Measurements from ENCODE around the gene ESPNL.

ESPNL gene

DNA sequence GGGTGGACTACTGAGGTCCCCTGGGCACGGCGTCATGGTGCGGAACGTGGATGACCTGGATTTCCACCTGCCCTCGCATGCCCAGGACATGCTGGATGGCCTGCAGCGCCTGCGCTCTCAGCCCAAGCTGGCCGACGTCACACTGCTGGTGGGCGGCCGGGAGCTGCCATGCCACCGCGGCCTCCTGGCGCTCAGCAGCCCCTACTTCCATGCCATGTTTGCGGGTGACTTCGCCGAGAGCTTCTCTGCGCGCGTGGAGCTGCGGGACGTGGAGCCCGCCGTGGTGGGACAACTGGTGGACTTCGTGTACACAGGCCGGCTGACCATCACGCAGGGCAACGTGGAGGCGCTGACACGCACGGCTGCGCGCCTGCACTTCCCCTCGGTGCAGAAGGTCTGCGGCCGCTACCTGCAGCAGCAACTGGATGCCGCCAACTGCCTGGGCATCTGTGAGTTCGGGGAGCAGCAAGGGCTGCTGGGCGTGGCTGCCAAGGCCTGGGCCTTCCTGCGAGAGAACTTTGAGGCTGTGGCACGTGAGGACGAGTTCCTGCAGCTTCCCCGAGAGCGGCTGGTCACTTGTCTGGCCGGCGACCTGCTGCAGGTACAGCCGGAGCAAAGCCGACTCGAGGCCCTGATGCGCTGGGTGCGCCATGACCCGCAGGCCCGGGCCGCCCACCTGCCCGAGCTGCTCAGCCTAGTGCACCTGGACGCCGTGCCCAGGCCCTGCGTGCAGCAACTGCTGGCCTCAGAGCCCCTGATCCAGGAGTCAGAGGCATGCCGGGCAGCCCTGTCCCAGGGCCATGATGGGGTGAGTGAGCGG lies 40.8 kb downstream of the ESPNL start:
- DNase-seq: no peak
- no peak overlapping the region for H3K4me3 Mint-ChIP-seq
- H3K27me3 Mint-ChIP-seq: no peaks in the 10 kb centered on the region
- H3K27ac Mint-ChIP-seq: no peak overlapping the region
- no peaks in the 10 kb centered on the region for H3K36me3 Mint-ChIP-seq (ENCODE audit: low read depth)
- H3K4me1 Mint-ChIP-seq (ENCODE audit: low read depth): peaks cover 9% of the 10 kb centered on the region
- H3K9me3 Mint-ChIP-seq: no peaks in the 10 kb centered on the region

DNA sequence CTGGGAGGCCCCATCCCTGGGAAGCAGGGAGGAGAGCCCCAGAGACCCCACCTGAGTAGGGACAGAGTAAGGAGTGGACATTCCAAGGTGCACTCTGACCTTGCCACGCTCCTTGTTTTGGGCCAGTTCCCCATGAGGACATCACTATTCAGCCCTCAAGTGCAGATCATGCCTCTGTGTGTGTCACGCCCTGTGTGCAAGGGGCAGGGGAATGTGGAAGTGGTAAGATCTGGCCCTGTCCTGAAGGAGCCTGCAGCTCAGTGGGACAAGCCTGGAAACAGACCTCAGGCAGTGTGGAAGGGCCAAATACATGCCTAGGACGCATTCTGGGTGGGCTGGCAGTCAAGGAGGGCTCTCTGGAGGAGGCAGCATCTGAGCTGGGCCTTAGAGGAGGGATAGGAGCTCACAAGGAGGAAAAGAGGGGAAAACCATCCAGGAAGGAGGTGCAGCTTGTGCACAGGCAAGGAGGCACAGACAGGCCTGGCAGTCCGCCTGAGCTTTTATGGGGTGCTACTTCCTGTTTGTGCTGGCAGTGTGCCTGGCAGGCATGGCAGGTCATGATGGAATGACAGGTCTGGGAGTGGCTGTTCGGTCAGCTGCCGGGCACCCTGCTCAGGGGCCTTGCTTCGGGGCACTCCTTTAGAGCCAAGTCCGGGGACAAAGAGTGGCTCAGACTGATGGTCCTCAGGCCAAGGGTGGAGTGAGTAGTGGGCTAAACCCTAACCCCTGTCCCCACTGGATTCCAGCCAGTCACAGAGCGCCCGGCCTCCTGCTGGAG lies 41.6 kb downstream of the ESPNL start:
- peaks cover 9% of the 10 kb centered on the region for H3K4me1 Mint-ChIP-seq (ENCODE audit: low read depth)
- H3K4me3 Mint-ChIP-seq: no peak overlapping the region
- H3K9me3 Mint-ChIP-seq: no peaks in the 10 kb centered on the region
- H3K27me3 Mint-ChIP-seq: no peaks in the 10 kb centered on the region
- no peaks in the 10 kb centered on the region for H3K36me3 Mint-ChIP-seq (ENCODE audit: low read depth)
- H3K27ac Mint-ChIP-seq: peak overlapping the region; percentile 2
- no peak for DNase-seq

DNA sequence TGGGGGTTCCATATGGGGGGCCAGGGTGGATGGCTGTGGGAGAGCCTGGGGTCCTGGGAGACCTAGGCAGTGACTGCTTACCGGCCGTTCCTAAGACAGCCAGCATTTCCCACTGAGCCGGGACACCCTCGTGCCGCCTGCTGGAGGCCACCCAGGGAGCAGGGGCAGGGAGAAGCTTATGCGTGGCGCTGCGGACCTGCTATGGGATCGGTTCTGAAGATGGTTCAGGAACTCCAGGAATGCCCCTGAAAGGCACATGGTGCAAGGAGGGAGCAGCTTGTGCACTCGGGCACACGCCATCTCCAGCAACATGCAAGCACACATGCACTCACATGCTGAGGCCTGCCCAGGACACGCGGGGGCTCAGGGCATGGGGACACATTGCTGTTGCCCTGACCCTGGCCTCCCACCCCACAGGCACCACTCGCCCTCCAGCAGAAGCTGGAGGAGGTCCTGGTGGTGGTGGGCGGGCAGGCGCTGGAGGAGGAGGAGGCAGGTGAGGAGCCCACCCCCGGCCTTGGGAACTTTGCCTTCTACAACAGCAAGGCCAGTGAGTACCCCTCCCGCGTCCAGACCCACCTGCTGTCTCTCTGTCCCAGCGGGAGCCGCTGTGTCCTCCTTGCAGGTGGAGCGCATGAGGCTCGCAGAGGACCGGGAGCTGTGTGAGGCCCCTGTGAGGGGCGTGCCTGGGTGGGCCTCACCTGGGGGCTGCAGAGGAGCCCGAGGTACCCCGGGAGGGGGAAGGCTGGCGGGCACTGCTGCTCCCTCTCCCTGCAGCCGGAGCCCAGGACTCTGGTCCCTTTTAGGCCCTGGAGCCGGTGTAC lies 42.5 kb downstream of the ESPNL start:
- peaks cover 9% of the 10 kb centered on the region for H3K4me1 Mint-ChIP-seq (ENCODE audit: low read depth)
- H3K27me3 Mint-ChIP-seq: no peaks in the 10 kb centered on the region
- no peaks in the 10 kb centered on the region for H3K9me3 Mint-ChIP-seq
- H3K27ac Mint-ChIP-seq: no peak overlapping the region
- no peaks in the 10 kb centered on the region for H3K36me3 Mint-ChIP-seq (ENCODE audit: low read depth)
- DNase-seq: no peak
- no peak overlapping the region for H3K4me3 Mint-ChIP-seq

- no peaks in the 10 kb centered on the region for H3K27me3 Mint-ChIP-seq
- no peak overlapping the region for H3K4me3 Mint-ChIP-seq
Observed at GRCh38 chr2:238143239-238143951, 43.3 kb downstream of the ESPNL start.

GRCh38 chr2:238144262-238144661 lies 44.1 kb downstream of the ESPNL start:
- DNase-seq: no peak
- peaks cover 9% of the 10 kb centered on the region for H3K4me1 Mint-ChIP-seq (ENCODE audit: low read depth)
- no peaks in the 10 kb centered on the region for H3K27me3 Mint-ChIP-seq
- no peak overlapping the region for H3K4me3 Mint-ChIP-seq
- H3K36me3 Mint-ChIP-seq (ENCODE audit: low read depth): no peaks in the 10 kb centered on the region
- no peaks in the 10 kb centered on the region for H3K9me3 Mint-ChIP-seq
- no peak overlapping the region for H3K27ac Mint-ChIP-seq

More at GRCh38 chr2:238143239-238143951, 43.3 kb downstream of the ESPNL start:
- peaks cover 9% of the 10 kb centered on the region for H3K4me1 Mint-ChIP-seq (ENCODE audit: low read depth)
- no peak overlapping the region for H3K27ac Mint-ChIP-seq
- H3K9me3 Mint-ChIP-seq: no peaks in the 10 kb centered on the region
- H3K36me3 Mint-ChIP-seq (ENCODE audit: low read depth): no peaks in the 10 kb centered on the region
- DNase-seq: no peak

DNA sequence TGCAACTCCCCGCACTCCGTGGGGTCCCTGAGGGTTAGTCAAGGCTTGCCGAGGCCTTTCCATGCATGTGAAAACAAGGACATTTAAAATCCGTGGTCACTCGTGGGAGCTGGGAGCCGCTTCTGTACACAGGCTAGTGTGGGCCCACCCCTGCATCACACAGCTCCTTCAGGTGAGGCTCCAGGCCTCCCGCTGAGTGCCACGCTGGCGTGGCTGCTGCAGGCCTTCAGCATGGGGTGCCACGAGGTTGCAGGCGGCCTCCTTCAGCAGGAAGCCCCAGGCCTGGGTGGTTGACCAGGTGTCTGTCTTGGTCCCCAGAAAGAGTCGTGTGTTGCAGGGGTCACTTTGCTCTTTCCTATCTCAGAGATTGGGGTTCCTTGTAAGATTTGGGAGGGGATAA lies 44.9 kb downstream of the ESPNL start:
- no peaks in the 10 kb centered on the region for H3K36me3 Mint-ChIP-seq (ENCODE audit: low read depth)
- H3K27me3 Mint-ChIP-seq: no peaks in the 10 kb centered on the region
- DNase-seq: no peak
- H3K4me1 Mint-ChIP-seq (ENCODE audit: low read depth): peaks cover 9% of the 10 kb centered on the region
- H3K27ac Mint-ChIP-seq: no peak overlapping the region
- no peak overlapping the region for H3K4me3 Mint-ChIP-seq
- H3K9me3 Mint-ChIP-seq: no peaks in the 10 kb centered on the region

DNA sequence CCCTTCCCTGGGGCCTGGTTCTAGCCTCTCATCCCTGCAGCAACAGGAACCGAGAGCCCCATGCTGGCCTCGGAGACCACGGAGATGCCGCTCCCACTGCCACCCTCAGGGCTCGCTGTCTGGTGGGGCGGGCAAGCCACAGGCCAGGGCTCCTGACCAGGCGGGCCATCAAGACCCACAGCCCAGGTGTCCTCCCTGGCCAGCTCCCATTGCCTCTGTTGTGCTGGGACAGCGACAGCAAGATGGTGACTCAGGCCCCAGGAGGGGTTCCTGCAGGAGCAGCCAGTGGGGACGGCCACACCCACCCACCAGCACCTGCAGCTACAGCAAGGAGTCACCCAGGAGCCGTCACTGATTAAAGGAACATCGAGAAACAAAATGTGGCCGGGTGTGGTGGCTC lies 45.7 kb downstream of the ESPNL start:
- H3K36me3 Mint-ChIP-seq (ENCODE audit: low read depth): no peaks in the 10 kb centered on the region

DNA sequence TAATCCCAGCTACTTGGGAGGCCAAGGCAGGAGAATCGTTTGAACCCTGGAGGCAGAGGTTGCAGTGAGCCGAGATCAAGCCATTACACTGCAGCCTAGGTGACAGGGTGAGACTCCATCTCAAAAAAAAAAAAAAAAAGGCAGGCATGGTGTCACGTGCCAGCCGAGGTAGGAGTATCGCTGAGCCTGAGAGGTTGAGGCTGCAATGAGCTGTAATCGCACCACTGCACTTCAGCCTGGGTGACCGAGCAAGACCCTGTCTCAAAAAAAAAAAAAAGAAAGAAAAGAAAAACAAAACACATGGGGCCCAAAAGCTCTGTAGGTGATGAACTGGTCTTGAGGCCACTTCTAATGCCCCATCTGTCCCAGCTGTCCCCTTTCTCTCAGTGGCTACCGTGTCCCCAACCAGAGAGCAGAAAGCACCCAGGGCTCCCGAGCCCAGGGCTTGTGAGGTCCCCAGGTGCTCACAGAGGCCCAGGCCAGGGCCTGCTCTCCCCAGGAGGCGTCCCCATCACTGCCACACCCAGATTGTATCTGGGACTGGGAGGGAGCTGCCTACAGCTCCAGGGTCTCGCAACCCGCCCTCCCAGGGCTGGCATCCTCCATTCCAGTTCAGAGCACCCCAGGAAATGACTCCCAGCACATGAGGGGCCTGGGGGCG lies 46.9 kb downstream of the ESPNL start:
- no peak overlapping the region for H3K27ac Mint-ChIP-seq
- no peak for DNase-seq
- no peaks in the 10 kb centered on the region for H3K36me3 Mint-ChIP-seq (ENCODE audit: low read depth)
- no peaks in the 10 kb centered on the region for H3K9me3 Mint-ChIP-seq
- H3K27me3 Mint-ChIP-seq: no peaks in the 10 kb centered on the region
- no peak overlapping the region for H3K4me3 Mint-ChIP-seq
- peaks cover 3% of the 10 kb centered on the region for H3K4me1 Mint-ChIP-seq (ENCODE audit: low read depth)

More for the DNA sequence above, 45.7 kb downstream of the ESPNL start:
- Mint-ChIP-seq H3K4me3 (no peak overlapping the region), H3K4me1 (ENCODE audit: low read depth) (peaks cover 9% of the 10 kb centered on the region), H3K9me3 (no peaks in the 10 kb centered on the region), H3K27ac (no peak overlapping the region), H3K27me3 (no peaks in the 10 kb centered on the region)
- no peak for DNase-seq

DNA sequence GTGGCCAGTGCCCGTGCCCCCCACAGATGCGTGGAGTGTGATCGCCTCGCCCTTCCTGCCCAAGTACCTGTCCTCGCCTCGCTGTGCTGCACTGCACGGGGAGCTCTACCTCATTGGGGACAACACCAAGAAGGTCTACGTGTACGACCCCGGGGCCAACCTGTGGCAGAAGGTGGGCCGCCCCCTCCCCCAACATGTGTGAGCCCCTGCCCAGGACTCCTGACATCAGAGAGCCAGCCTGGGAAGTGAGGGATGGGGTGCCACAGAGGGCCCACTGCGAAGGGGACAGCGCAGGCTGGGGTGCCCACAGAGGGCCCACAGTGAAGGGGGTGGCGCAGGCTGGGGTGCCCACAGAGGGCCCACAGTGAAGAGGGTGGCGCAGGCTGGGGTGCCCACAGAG lies 48.8 kb downstream of the ESPNL start:
- no peaks in the 10 kb centered on the region for H3K27me3 Mint-ChIP-seq
- H3K4me1 Mint-ChIP-seq (ENCODE audit: low read depth): no peaks in the 10 kb centered on the region
- H3K36me3 Mint-ChIP-seq (ENCODE audit: low read depth): no peaks in the 10 kb centered on the region
- H3K4me3 Mint-ChIP-seq: no peak overlapping the region
- DNase-seq: no peak
- peaks cover under 1% of the 10 kb centered on the region for H3K9me3 Mint-ChIP-seq
- no peak overlapping the region for H3K27ac Mint-ChIP-seq

- DNase-seq: no peak
- Mint-ChIP-seq H3K36me3 (ENCODE audit: low read depth) (no peaks in the 10 kb centered on the region), H3K4me3 (no peak overlapping the region), H3K27ac (no peak overlapping the region), H3K4me1 (ENCODE audit: low read depth) (no peaks in the 10 kb centered on the region), H3K27me3 (no peaks in the 10 kb centered on the region), H3K9me3 (peaks cover 4% of the 10 kb centered on the region)
Observed at GRCh38 chr2:238149841-238150572, 49.9 kb downstream of the ESPNL start.

DNA sequence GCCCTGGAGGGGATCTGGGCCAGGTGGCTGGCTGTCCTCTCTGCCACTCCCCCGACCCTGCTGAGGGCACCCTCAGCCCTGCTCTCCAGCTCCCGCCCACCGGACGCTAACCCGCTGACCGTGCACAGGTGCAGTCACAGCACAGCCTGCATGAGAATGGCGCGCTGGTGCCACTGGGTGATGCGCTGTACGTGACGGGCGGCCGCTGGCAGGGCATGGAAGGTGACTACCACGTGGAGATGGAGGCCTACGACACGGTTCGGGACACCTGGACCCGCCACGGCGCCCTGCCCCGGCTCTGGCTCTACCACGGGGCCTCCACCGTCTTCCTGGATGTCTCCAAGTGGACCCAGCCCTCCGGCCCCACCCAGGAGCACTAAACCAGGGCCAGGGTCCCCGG lies 50.5 kb downstream of the ESPNL start:
- Mint-ChIP-seq H3K27me3 (no peaks in the 10 kb centered on the region), H3K4me3 (no peak overlapping the region), H3K9me3 (peaks cover 4% of the 10 kb centered on the region), H3K4me1 (ENCODE audit: low read depth) (no peaks in the 10 kb centered on the region), H3K27ac (no peak overlapping the region), H3K36me3 (ENCODE audit: low read depth) (no peaks in the 10 kb centered on the region)
- no peak for DNase-seq

DNA sequence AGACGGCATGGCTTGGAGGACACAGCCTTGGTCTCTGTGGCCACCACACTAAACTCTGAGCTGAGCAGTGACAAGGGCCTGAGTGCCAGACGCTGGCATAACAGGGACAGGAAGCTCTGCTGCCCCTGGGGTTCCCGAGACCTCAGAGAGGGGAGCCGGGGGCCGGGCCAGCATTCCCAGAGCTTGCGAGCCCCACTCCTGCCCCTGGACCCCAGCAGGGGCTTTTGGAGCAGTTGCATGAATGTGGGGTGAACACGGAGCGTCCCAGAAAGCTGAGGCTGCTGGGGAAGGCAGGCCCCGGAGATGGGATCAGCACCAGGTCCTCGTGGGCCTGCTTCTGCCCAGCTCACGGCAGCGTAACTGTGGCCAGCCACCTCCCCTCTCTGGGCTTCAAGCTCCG lies 51.1 kb downstream of the ESPNL start:
- no peak overlapping the region for H3K27ac Mint-ChIP-seq
- no peak overlapping the region for H3K4me3 Mint-ChIP-seq
- peaks cover 4% of the 10 kb centered on the region for H3K9me3 Mint-ChIP-seq
- no peaks in the 10 kb centered on the region for H3K4me1 Mint-ChIP-seq (ENCODE audit: low read depth)
- H3K27me3 Mint-ChIP-seq: no peaks in the 10 kb centered on the region
- DNase-seq: no peak
- no peaks in the 10 kb centered on the region for H3K36me3 Mint-ChIP-seq (ENCODE audit: low read depth)

DNA sequence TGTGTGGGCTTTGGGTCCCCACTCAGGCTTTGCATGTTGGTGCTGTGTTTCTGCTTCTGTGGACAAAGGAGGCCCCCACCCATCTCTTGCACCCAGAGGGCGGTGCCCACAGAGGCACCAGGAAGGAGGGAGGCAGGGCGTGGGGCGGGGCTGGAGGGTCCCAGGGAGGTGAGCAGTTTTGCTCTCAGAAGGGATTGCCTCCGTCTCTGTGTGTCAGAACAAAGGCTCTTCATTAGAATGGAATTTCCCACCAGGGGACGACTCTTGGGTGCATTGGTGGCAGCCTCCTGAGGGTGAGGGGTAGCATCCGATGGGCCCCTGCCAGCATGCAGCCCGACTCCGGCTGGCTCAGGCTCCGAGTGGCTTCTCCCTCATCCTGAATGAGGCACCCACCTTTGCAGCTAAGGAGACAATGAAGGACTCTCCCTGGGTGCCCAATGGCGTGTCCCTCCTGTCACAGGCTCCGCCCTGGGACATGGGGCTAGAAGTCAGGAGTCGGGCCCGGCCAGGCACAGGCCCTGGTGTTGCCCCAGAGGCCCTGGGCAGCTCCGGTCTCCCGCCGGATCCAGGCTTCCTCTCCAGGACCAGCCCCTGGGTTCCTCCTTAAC lies 51.6 kb downstream of the ESPNL start:
- H3K9me3 Mint-ChIP-seq: peaks cover 4% of the 10 kb centered on the region
- no peaks in the 10 kb centered on the region for H3K4me1 Mint-ChIP-seq (ENCODE audit: low read depth)
- no peak overlapping the region for H3K27ac Mint-ChIP-seq
- no peak for DNase-seq
- no peaks in the 10 kb centered on the region for H3K36me3 Mint-ChIP-seq (ENCODE audit: low read depth)
- no peak overlapping the region for H3K4me3 Mint-ChIP-seq
- H3K27me3 Mint-ChIP-seq: no peaks in the 10 kb centered on the region
